Right lobe of liver (tissue), 4 donors: ENCODE results near the gene BPIFB2.

Experiments
- POLR2A ChIP-seq: fragments of 450-650 bp; IDR thresholded peaks from one replicate; pipeline ENCODE4 v1.6.1; 2017; ENCODE audit warnings: antibody characterized with exemption, mild to moderate bottlenecking
- TF ChIP-seq, protein P1 (sequence below), 4 donors: fragments of 200-600 bp in 3 of 4; fragments of 450-650 bp in 1 of 4; IDR thresholded peaks; one replicate each; pipeline versions ENCODE4 v1.5.1 to v1.8.0; 2016 to 2022; ENCODE audit warnings: antibody characterized with exemption in 4 of 4, mild to moderate bottlenecking in 2 of 4
- donor health status: DM: no; HTN: no; CAD: no.
- donor health status: DM: no; HTN: no; CAD: no.
- donor health status: DM: no; HTN: yes; CAD: no.

DNA sequence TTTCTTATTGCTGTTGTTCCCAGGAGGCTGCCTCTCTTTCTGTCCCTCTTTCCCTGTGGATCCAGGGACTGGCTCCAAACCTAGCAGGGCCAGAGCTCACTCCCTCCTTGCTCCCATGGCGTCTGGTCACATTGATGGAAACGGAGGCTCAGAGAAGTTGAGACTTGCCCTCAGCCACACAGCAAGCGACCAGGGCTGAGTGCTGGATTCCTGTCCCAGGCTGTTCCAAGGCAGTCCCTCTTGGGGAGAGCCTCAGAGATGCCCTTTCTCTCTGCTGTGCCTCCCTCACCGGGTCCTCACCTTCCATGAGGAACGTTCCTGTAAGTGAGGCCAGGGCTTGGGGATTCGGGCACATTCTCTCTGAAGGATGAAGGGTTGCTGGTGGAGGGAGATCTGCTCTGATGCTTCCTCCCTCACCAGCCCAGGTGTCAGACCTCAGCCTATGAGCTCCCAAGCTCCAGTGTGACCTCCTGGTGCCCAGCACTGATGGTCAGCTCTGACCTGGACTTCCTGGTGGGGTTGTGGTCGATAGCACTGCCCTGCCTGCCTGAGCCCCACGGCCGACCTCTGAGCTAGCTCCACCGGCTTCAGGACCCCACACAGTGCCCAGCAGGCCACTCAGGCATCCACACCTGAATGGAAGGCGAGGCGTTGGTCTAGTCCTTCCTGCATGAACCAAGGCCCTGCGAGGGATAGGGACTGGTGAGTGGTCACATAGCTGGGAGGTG is 30.1 kb upstream of the BPIFB2 start:
- TF ChIP-seq, protein P1, sequence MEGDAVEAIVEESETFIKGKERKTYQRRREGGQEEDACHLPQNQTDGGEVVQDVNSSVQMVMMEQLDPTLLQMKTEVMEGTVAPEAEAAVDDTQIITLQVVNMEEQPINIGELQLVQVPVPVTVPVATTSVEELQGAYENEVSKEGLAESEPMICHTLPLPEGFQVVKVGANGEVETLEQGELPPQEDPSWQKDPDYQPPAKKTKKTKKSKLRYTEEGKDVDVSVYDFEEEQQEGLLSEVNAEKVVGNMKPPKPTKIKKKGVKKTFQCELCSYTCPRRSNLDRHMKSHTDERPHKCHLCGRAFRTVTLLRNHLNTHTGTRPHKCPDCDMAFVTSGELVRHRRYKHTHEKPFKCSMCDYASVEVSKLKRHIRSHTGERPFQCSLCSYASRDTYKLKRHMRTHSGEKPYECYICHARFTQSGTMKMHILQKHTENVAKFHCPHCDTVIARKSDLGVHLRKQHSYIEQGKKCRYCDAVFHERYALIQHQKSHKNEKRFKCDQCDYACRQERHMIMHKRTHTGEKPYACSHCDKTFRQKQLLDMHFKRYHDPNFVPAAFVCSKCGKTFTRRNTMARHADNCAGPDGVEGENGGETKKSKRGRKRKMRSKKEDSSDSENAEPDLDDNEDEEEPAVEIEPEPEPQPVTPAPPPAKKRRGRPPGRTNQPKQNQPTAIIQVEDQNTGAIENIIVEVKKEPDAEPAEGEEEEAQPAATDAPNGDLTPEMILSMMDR (IDR thresholded peaks at IDR 0.05), result no peak
- TF ChIP-seq POLR2A, result no peak
